ENCODE results near the gene ZNF839. TPM values are rescaled to one million over a fixed set of nuclear protein-coding genes. Genes with fewer than 3 reads are reported as not detected.

Gene ZNF839
- total RNA-seq, 1 donor: 7.5 TPM

DNA sequence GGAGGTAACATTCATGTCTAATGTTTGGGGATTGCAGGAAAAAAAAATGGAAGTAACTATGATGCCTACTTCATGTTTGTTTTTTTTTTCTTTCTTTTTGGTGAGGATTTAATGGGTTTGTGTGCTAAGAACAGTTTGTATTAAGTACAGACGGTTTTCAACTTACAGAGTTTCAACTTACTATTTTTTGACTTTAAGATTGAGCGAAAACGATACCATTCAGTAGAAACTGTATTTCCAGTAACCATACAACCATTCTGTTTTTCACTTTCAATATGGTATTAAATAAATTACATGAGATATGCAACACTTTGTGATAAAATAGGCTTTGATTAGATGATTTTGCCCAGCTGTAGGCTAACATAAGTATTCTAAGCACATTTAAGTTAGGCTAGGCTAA lies 53.6 kb downstream of the ZNF839 start:
- TF ChIP-seq CTCF (IDR thresholded peaks at IDR 0.05; ENCODE audit: insufficient read depth, low read length): no peak
- no peak for DNase-seq (ENCODE audit: low read depth)
- H3K4me3 ChIP-seq (ENCODE audit: low read depth, low read length): no peak overlapping the region

- DNase-seq (ENCODE audit: low read depth): no peak
- no peak for TF ChIP-seq CTCF (IDR thresholded peaks at IDR 0.05; ENCODE audit: insufficient read depth, low read length)
- no peak overlapping the region for H3K4me3 ChIP-seq (ENCODE audit: low read depth, low read length)
These were observed 54.7 kb downstream of the ZNF839 start for GRCh38 chr14:102374264-102374663.

GRCh38 chr14:102375119-102375518 lies 55.6 kb downstream of the ZNF839 start:
- H3K4me3 ChIP-seq (ENCODE audit: low read depth, low read length): no peak overlapping the region
- no peak for DNase-seq (ENCODE audit: low read depth)
- no peak for TF ChIP-seq CTCF (IDR thresholded peaks at IDR 0.05; ENCODE audit: insufficient read depth, low read length)

GRCh38 chr14:102377696-102378095 lies 58.1 kb downstream of the ZNF839 start:
- H3K4me3 ChIP-seq (ENCODE audit: low read depth, low read length): no peak overlapping the region
- TF ChIP-seq CTCF (IDR thresholded peaks at IDR 0.05; ENCODE audit: insufficient read depth, low read length): no peak
- DNase-seq (ENCODE audit: low read depth): no peak

DNA sequence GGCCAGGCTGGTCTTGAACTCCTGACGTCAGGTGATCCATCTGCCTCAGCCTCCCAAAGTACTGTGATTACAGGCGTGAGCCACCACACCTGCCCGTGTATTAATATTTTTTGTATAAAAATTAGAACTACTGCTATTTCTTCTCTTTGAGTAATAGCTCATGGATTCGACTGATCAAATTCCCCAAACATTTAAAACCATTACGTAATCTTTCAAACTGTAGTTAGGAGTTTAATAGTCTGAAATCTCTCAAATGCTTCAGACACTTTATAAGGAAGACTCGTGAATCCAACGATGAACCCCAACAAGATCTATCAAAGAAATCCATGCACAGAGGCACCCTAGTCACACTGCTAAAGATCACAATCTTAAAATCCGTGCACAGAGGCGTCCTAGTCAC lies 59.3 kb downstream of the ZNF839 start:
- DNase-seq (ENCODE audit: low read depth): no peak
- H3K4me3 ChIP-seq (ENCODE audit: low read depth, low read length): no peak overlapping the region
- no peak for TF ChIP-seq CTCF (IDR thresholded peaks at IDR 0.05; ENCODE audit: insufficient read depth, low read length)

DNA sequence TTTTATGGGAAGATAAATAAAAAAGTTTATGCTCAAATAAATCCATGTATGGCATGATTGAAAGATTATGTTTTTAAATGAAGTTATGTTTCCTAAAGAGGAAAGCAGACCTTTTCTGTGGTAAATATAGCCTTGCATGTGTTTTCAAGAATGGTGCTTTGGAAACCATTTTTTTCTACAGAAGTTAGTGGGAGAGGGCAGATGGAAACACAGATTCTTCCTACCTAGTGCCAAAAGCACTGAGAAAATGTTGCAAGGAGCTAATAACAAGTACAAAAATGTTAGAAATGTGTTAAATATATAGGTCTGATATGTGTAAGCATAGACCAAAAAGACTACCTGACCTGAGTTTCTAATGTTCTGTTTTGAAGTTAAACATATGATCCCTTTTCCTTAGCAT lies 67.5 kb downstream of the ZNF839 start:
- no peak overlapping the region for H3K4me3 ChIP-seq (ENCODE audit: low read depth, low read length)
- TF ChIP-seq CTCF (IDR thresholded peaks at IDR 0.05; ENCODE audit: insufficient read depth, low read length): no peak
- no peak for DNase-seq (ENCODE audit: low read depth)

DNA sequence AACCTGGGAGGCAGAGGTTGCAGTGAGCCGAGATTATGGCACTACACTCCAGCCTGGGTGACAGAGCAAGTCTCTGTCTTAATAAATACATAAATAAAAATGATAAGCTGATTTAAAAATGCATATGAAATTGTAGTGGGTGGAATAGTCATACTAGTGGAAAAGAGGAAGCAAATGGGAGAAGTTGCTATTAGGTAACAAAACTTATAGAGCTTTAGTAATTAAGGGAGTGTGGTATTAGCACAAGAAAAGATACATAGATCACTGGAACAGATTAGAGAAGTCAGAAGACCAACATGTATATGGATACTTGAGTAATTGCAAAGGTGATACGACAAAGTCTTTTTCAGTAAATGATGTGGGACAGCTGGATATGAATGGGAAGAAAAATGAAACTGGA lies 69.7 kb downstream of the ZNF839 start:
- H3K4me3 ChIP-seq (ENCODE audit: low read depth, low read length): no peak overlapping the region
- TF ChIP-seq CTCF (IDR thresholded peaks at IDR 0.05; ENCODE audit: insufficient read depth, low read length): no peak
- no peak for DNase-seq (ENCODE audit: low read depth)
